CD4-positive, alpha-beta T cell treated with Interleukin-21 for 1 hour (primary cell): ENCODE results near the gene RELCH.

Experiments
- DNase-seq: peaks from one replicate; pipeline ENCODE4 v3.0.0-alpha.2; 2020

RELCH gene

DNA sequence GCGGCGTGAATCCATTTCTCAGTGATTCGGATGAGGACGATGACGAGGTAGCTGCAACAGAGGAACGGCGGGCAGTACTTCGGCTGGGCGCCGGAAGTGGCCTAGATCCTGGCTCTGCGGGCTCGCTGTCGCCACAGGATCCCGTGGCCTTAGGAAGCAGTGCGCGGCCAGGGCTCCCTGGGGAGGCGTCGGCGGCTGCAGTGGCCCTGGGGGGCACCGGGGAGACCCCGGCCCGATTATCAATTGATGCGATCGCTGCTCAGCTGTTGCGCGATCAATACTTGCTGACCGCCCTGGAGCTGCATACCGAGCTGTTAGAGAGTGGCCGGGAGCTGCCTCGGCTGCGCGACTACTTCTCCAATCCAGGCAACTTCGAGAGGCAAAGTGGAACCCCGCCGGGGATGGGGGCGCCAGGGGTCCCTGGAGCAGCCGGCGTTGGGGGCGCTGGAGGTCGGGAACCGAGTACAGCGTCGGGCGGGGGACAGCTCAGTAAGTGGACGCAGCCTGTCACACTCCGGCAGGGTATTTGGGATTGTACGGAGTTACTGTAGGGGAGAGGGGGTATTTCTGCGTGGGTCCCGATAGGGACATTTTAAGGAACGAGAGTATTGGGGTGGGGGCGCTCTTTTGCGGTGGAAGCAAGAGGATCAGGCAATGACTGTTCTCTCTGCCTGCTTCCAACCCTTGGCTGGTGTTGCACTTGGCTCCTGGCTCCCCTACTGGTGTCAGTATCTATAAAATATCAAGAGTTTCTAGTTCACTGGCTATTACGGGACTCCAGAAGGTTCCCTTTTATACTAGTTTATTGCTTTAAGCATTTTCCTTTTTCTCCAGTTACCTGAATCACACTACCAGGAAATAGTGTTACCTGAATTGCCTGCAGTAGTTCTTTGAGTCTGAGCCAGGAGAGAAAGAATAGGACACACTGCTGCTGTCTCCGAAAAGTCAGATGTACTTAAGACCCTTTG, 772 bp downstream of the RELCH start:
- peak; percentile 13 for DNase-seq

DNA sequence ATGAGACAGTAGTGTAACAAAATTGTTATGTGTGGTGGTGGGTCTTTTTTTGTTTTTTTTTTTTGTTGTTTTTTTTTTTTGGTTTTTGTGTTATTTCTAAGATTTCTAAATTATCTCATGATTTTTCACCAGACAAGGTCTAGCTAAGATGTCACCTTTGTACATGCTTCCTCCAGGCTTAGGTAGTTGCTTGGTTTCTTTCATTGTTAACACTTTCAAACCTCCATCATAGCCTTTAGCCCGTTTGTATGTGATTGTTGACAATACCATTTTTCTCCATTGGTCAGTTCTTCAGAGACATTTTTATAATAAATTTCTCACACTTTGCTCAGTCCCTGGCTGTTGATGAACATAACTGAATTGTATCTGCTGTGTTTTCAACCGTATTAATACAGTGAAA, 2.2 kb downstream of the RELCH start:
- DNase-seq: no peak

DNA sequence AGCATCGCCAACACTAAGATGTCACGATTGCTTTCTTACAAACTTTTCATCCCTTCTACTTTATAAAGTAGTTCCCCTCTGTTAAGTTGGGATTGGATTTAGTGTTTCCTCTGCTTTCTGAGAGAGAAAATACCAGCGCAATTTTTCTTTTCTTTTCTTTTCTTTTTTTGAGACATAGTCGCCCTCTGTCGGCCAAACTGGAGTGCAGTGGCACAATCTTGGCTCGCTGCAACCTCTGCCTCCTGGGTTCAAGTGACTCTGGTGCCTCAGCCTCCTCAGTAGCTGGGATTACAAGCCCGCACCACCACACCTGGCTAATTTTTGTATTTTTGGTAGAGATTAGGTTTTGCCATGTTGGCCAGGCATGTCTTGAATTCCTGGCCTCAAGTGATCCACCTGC, 9.0 kb downstream of the RELCH start:
- DNase-seq: no peak

DNA sequence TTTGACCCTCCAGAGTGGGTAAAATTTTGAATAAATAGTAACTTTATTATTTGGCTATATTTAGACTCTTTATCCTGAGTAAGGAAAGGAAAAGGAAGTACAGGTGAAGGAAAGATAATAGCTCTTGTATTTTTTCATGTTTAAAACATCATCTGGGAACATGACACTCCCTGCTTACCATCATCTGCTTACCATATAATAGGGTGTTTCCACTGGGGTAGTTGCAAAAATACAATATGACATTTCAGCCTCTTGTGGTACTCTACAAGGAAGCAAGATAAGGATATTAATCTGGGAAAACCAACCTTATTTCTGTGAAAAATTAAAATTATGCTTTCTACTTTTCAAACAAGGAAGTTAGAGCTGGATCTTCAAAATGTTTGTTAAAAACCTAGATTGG, 9.9 kb downstream of the RELCH start:
- no peak for DNase-seq

DNA sequence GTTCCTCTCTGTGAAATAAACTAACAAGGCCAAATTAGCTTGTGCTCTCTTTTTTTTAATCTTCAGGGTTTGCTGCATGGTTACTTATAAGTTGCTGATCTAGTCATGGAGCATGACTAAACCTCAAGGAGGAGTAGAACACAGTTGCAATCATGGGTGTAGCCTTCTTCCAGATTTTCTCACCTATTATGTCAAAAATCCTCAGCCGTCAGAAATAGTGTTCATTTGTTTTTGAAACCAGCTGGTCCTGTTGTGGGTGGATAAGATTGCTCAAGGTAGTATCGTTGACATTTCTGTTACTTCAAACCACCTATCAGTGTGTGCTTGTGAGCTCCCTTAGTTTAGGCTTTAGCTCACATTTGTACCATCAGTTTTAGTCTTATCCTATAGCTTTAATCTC, 11.2 kb downstream of the RELCH start:
- no peak for DNase-seq

DNA sequence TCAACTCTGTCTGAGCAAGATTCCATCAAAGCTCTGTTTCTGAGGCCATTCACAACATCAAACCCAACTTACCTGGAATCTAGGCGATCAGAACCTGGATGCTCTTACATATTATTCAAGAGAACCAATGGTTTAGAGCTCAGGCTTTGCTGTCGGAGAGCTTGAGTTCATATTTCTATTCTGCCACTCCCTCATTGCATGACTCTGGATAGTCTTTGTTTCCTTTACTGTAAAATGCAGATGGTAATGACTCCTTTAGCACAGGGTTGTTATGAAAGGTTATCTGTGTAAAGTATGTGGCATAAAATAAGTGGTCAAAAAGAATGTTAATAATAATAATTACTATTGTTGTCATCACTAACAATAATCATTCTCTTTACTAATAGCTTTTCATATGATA, 12.6 kb downstream of the RELCH start:
- DNase-seq: no peak

DNA sequence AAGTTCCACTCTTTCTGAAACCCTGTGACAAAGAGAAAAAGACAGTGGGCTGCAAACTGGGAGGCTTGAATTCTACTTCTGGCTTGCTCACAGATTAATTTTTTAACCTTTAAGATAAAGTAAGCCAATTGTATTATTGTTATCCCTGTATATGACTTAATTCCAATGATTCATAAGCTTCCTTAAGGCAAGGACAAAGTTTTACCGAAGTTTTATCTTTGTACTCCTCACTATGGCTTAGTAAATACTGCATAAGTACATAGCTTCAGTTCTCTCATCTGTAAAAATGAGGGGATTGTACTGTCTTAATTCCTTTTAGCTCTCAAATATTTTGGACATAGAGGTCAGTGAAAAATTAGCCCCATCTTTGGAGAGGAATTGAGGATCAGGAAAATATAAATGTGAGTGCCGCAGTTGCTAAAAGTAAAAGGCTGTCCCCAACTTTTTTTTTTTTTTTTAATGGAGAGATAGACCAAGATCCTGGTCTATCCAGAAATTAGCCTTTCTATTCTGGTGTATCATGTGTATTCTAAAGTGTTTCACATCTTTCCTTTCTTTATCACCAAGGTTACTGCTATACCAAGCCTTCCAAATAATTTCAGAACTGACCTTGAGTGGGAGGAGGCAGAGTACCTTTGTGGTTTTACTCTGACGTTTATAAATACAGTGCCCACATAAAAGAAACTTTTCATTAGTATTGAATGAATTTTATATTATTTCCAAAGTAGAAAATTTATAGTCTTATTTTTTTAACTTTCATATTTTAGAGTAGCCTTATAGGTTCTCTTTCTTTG, 13.3 kb downstream of the RELCH start:
- no peak for DNase-seq

DNA sequence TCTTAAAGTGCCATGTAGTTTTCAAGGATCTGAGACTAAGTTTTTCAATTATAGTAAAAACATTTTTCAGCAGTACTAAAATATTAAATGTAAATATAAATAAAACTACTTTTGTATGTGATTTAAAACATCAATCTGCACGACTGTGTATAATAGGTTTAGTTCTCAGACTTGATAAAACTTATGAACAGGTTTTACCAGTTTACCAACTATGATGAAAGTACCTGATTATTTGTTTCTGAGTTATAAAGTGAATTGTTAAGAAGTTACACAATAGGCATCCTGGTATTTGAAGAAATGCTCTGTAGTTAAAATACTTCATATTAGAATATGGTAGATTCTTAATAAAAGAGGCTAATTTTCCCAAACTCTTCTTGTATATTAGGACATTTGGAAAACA, 14.8 kb downstream of the RELCH start:
- no peak for DNase-seq

DNA sequence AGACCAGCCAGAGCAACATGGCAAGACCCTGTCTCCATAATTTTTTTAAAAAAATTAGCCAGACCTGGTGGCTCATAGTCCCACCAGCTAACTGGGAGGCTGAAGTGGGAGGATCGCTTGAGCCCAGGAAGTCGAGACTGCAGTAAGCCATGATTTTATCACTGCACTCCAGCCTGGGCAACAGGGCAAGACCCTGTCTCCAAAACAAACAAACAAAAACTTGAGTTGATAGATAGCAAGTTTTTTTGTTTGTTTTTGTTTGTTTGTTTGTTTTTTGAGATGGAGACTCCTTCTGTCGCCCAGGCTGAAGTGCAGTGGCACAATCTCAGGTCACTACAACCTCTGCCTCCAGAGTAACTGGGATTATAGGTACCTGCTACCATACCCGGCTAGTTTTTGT, 18.8 kb downstream of the RELCH start:
- DNase-seq: no peak

DNA sequence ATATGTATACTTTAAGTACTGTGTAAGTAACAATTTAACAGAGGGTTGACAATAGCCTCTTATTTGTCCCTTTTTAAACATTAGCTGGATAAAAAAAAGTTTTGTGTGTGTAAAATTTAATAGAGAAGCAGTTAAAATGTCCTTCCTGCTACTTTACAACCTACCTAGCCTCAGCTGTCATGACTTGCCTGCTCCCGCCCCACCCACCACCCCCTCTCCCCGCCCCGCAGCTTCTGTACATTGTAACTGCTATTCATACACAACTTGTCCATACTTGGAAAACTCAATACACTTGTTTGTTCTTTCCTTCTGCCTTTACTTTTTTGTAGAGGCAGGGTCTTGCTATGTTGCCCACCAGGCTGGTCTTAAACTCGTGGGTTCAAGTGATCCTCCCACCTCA, 19.5 kb downstream of the RELCH start:
- no peak for DNase-seq

DNA sequence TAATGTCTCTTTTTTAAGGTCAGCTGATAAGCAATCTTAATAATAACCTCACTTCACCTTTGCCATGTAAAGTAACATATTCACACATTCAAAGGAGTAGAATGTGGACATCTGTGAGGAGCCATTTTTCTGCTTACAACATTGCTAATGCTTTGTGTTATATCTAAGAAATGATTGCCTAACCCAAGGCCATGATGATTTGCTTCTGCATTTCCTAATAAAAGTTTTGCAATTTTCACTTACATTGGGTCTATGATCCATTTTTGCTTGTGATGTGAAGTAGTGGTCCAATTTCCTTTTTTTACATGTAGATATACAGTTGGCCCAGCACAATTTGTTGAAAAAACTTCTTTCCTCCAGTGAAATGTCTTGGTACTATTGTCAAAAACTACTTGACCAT, 22.0 kb downstream of the RELCH start:
- DNase-seq: no peak

DNA sequence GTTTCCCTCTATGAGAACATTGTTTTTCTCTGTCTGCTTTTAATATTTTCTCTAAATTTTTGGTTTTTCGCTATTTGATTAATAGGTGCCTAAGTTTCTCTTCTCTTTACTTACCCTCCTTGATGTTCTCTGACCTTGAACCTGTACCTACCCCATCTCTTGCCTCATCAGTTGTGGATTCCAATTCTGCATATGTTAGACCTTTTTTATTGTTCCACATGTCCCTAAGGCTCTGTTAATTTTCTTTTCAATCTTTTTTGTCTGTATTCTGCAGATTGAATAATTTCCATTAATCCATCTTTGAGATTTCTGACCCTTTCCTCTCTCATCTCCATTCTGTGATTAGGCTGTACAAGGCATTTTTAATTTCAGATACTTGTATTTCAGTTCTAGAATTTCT, 23.1 kb downstream of the RELCH start:
- DNase-seq: no peak

DNA sequence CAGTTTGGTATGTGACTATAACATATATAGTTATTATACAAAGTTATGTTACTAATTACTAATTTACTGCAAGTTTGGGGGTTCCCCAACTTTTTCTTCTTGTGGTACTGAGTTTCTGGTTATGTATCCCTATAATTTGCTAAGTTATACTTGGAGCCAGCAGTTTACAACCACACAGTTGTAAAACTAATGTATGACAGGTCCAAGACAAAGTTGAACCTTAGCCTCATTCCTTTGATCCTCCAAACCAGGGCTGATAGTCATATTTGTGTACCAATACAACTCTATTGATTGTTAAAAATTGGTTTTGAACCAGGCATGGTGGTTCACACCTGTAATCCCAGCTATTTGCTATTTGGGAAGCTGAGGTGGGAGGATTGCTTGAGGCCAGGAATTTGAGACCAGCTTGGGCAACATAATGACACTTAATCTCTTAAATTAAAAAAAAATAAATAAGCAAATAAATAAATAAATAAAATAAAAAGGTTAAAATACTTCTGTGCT, 24.3 kb downstream of the RELCH start:
- no peak for DNase-seq

DNA sequence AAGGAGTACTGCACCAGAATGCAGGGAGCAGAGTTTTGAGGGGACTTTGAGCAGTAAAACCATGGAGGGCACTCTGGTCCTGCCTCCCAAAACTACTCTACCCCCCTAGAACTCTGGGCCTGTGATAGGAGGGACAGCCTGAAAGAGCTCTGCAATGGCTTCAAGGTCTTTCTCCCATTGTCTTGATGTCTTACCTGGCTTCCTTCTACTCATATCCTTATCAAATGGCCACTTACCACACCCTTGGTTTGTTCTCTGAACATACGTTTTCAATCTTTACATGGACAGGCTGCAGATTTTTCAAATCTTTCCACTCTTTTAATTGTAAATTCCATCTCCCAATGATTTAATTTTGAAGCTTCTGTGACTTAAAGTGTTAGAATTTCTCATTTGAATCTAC, 27.7 kb downstream of the RELCH start:
- no peak for DNase-seq

DNA sequence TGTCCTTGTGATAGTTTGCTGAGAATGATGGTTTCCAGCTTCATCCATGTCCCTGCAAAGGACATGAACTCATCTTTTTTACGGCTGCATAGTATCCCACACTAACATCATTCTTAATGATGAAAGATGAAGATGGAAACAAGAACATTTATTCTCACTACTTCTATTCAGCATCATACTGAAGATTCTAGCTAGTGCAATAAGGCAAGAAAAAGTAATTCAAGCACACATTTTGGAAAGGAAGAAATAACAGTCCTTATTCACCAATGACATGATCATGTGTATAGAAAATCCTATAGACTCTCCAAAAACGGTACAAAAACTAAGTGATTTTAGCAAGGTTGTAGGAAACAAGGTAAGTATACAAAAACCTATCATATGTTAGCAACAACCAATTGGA, 37.2 kb downstream of the RELCH start:
- no peak for DNase-seq

DNA sequence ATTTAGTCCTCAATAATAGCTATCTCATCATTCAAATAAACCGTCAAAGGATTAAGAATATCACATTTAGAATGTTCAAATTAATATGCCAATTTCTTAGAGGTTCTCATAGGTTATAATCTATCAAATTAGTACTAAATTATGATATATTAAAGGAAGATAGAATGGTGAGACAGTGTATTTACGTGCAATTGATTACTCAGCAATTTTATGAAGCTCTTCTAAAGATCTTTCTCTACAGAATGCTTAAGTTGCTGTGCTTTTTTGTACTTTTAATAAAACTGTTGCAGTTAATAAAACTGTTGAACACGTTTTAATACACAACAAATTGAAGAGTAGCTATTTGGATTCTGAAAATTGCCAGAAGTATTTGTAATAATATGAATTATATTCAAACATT, 39.0 kb downstream of the RELCH start:
- DNase-seq: no peak

DNA sequence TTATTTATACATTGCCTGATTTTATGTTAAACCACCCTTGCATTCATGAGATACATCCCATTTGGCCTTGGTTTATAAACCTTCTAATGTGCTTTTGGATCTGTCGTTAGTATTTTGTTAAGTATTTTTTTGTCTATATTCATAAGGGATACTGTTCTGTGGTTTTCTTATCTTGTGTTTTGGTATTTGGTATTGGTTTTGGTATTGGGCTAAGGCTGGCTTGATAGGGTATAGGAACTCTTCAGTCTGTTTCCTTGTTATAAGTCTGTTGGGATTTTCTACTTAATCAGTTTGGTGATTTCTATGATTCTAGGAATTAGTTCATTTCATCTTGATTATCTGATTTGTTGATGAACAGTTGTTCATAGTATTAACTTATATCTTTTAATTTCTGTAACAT, 49.2 kb downstream of the RELCH start:
- no peak for DNase-seq

DNA sequence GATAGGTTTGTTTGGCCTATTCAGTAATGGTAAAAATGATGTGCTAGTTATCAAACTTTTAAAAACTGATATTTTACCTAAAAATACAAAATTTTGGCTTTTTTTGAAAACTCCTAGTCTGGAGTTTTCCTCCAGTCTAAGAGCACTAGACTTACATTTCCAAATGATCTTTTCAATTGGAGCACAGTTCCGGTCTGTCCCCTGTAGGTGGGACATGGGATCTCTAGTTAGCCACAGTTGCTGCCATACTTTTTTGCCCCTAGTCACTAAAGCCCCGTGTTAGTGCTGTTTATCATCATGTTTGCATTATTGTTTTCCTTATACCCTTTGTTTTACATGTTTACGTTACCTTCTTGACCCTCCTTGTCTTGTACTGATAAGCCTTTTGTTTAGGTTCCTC, 52.4 kb downstream of the RELCH start:
- DNase-seq: no peak

DNA sequence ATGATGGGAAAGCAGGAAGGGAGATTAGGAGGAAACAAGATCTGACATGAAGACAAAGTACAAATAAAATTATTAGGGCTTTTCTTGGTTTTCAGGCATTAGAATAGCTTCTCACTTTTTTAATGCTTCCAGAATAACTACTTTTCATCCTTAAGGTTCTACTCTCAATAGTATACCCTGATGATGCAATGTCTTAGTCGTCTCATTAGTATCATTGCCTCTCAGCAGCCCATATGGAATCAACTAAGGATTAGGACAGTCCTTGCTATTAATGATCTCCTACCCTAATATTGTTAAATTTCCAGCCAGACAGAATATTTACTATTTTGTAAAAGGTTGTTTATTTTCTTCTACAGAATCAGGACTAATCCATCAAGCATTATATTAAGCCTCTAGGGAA, 55.9 kb downstream of the RELCH start:
- no peak for DNase-seq

DNA sequence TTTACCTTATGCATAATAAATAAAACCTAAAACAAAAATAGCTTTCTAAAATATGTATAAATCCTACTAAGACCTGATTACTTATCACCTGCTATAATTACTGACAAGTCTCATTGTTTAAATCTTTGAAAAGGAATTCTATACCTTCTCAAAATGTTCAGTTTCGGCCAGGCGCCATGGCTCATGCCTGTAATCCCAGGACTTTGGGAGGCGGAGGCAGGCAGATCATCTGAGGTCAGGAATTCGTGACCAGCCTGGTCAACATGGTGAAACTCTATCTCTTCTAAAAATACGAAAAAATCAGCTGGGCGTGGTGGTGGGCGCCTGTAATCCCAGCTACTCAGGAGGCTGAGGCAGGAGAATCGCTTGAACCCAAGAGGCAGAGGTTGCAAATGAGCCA, 58.1 kb downstream of the RELCH start:
- no peak for DNase-seq

DNA sequence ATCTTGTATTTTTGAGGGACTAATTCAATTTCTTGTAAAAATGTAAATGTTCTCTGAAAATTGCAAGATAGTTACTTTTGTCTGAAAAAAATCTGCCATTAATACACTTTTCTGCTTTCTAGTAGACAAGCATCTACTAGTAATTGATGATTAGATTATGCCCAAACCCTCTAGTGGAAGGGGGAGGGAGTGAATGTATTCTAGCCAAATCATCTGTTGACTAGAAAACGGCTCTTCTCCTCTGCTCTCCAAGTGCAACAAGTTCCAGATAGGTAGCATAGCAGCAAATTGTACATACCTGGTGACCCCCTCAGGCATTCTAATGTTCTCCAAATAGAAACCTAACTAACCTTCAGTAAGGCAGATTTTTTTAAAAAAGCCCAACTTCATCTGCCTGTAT, 58.6 kb downstream of the RELCH start:
- DNase-seq: no peak

DNA sequence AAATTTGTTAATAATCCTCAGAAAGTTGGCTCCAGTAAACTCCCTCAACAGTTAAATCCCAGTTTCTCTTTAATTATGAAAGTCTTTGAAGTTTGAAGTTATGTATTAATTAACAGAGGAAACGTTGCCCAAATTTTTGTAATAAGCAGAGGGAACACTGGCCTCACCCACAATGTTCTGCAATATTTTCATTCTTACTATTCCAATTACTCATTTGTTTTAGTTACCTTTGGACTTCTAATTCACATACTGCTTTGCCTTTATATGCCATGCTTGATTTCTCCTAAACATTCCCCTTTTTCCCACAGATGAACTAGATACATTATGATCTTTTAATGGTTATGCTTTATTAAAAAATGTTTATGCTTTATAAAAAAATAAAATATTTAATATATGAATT, 61.3 kb downstream of the RELCH start:
- DNase-seq: no peak

DNA sequence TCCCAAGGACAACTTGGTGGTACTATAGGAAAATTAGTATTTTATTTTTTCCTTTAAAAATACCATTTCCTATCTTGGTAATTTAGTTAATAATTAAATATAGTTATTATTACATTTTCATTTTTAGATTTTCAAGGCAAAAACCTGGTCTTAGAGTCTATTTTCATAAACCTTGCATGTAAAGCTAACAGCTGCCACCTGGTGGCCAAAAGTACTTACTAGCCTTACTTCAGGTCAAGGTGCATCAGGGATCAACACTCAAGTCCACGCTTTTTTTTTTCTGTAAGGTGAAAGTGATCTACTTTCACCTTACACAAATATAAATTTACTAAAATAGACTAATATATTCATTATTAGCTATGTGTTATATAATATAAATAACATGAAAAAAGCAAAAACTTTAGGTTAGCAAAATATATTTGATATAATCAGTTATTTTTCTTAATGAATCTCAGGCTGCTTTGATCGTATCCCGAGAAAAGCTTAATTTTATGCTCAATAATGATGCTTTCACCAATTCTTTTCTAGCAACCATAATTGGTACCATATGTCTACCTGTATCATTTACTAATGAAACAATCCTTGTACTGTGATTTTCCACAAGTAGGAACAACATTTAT, 62.5 kb downstream of the RELCH start:
- DNase-seq: peak; percentile 72

DNA sequence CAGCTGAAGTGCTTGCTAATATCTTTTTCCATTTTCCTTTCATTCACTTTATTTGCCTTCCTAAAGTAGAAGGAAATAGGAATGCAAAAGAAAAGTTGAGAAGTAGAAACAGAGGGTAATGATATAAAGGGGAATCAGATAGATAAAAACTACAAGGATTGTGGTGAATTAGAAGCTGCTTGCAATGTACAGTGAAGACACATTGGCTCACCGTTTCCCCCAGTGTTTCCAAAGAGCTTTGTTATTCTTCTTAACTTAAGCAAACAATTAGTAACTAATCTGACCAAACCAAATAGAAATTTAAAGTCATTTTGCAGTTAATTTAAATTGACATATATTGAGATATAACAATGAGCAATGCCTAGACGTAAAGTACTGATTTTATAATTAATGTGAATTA, 63.4 kb downstream of the RELCH start:
- DNase-seq: no peak
